PC-3 (cell line): Measurements from ENCODE around the gene TRPM5. TPM values are rescaled to one million over a fixed set of nuclear protein-coding genes. Genes with fewer than 3 reads are reported as not detected.

Source experiments
- ATAC-seq: fragments of 200-7000 bp; cut with Tn5 transposase; 2 replicates; pipeline ENCODE4 v1.9.1; 2020; ENCODE audit warnings: mild to moderate bottlenecking, moderate library complexity
- BruUV-seq: library from RNA; stranded (reverse); fragments of 400-500 nt; replicated peaks from 2 replicates; lab custom pipeline; 2021; lab: Mats Ljungman, UMichigan
- CTCF ChIA-PET: fragments of 300-600 bp; sonication (Branson Sonifier 250); formaldehyde crosslinking; loops from one replicate; lab custom pipeline; 2022; ENCODE audit warnings: antibody characterized with exemption; lab: Charles Lee
- POLR2A ChIA-PET: fragments of 300-600 bp; sonication (Branson Sonifier 250); formaldehyde crosslinking; loops from one replicate; lab custom pipeline; 2022; ENCODE audit warnings: antibody characterized with exemption; ENCODE audit not compliant: unreplicated experiment; lab: Charles Lee
- DNase-seq: peaks from one replicate; pipeline ENCODE4 v3.0.0-alpha.2; 2015
- H2AFZ ChIP-seq: fragments of 300-600 bp; sonication (generic); 2 replicates; pipeline ENCODE4 v1.6.0; 2016; ENCODE audit warnings: antibody characterized with exemption, low read length
- H3F3A ChIP-seq: fragments of 300-600 bp; sonication (generic); one replicate; pipeline ENCODE4 v1.6.0; 2017; ENCODE audit warnings: antibody characterized with exemption, low read length, control low read depth, mild to moderate bottlenecking; ENCODE audit not compliant: unreplicated experiment
- H3K27ac ChIP-seq: fragments of 300-600 bp; sonication (generic); 2 replicates; pipeline ENCODE4 v1.5.1; 2016; ENCODE audit warnings: mild to moderate bottlenecking, low read length
- H3K27me3 ChIP-seq: fragments of 300-600 bp; sonication (generic); 2 replicates; pipeline ENCODE4 v1.6.1; 2016; ENCODE audit warnings: low read length, mixed read lengths
- H3K36me3 ChIP-seq: fragments of 300-600 bp; sonication (generic); 2 replicates; pipeline ENCODE4 v1.6.1; 2016; ENCODE audit warnings: low read depth, mixed run types, low read length, mixed read lengths
- H3K4me1 ChIP-seq: fragments of 300-600 bp; sonication (generic); 2 replicates; pipeline ENCODE4 v1.5.1; 2016; ENCODE audit warnings: low read length; ENCODE audit not compliant: insufficient read depth
- H3K4me2 ChIP-seq: fragments of 300-600 bp; sonication (generic); 2 replicates; pipeline ENCODE4 v1.6.0; 2016; ENCODE audit warnings: low read length
- H3K4me3 ChIP-seq: fragments of 300-600 bp; sonication (generic); 2 replicates; pipeline ENCODE4 v1.5.1; 2016; ENCODE audit warnings: mild to moderate bottlenecking, low read length, mixed read lengths
- H3K79me2 ChIP-seq: fragments of 300-600 bp; sonication (generic); 2 replicates; pipeline ENCODE4 v1.6.1; 2017; ENCODE audit warnings: low read length, mixed read lengths
- H3K9ac ChIP-seq: fragments of 300-600 bp; sonication (generic); 2 replicates; pipeline ENCODE4 v1.6.0; 2016; ENCODE audit warnings: mild to moderate bottlenecking, low read length
- H3K9me2 ChIP-seq: fragments of 300-600 bp; sonication (generic); replicated peaks from 2 replicates; pipeline ENCODE4 v1.6.1; 2016; ENCODE audit warnings: mixed run types, low read length, mixed read lengths
- H3K9me3 ChIP-seq: fragments of 300-600 bp; sonication (generic); 2 replicates; pipeline ENCODE4 v1.6.1; 2016; ENCODE audit warnings: low read length, mixed read lengths
- H4K20me1 ChIP-seq: fragments of 300-600 bp; sonication (generic); 2 replicates; pipeline ENCODE4 v1.6.1; 2016; ENCODE audit warnings: low read length, mixed read lengths
- CTCF ChIP-seq: fragments of 300-600 bp; sonication (generic); conservative IDR thresholded peaks from 2 replicates; pipeline ENCODE4 v1.5.1; 2017; ENCODE audit warnings: antibody characterized with exemption, low read depth, mild to moderate bottlenecking, low read length
- EZH2 ChIP-seq: fragments of 300-600 bp; sonication (generic); IDR thresholded peaks from one replicate; pipeline ENCODE4 v1.6.1; 2017; ENCODE audit warnings: antibody characterized with exemption, mild to moderate bottlenecking, low read length; ENCODE audit not compliant: unreplicated experiment
- EZH2phosphoT487 ChIP-seq: fragments of 300-600 bp; sonication (generic); IDR thresholded peaks from 2 replicates; pipeline ENCODE4 v1.6.1; 2018; ENCODE audit warnings: mild to moderate bottlenecking, antibody characterized with exemption, low read length, borderline replicate concordance
- intact Hi-C: fragments of 100-400 bp; cut with micrococcal nuclease; formaldehyde crosslinking; loops from 2 replicates; pipeline ENCODE4 v1.9.0; 2023
- total RNA-seq: library from RNA; depleted of rRNA; stranded (reverse); fragments of >200 nt; gene quantifications from 2 replicates; pipeline ENCODE4 v1.2.3, GENCODE V29; 2014

The TRPM5 gene
- total RNA-seq, 1 experiment from 2014 or later, result not detected

- intact Hi-C loops, result loop anchor here (10.0 kb wide), 1 partner anchor 463 kb away; the partner anchor contains the start of gene CDKN1C
- DNase-seq (no peak), ATAC-seq (no peak)
- no peak overlapping the region for H2AFZ ChIP-seq
- no peaks in the 10 kb centered on the region for H4K20me1 ChIP-seq
- TF ChIP-seq EZH2phosphoT487 (no peak), CTCF (no peak), EZH2 (no peak)
- H3K9me2 ChIP-seq, result no peaks in the 10 kb centered on the region
- H3K27ac ChIP-seq, result no peak overlapping the region
- H3K9me3 ChIP-seq, result no peaks in the 10 kb centered on the region
- H3K4me3 ChIP-seq, result no peak overlapping the region
- POLR2A ChIA-PET, result interaction anchor here (0.6 kb wide), 2 partner anchors 13 to 103 kb away, joined by 3 read pairs; no protein-coding TSS in a partner anchor
- CTCF ChIA-PET, result interaction anchor here (1.0 to 2.4 kb wide), 3 partner anchors 21 to 144 kb away, joined by 3 to 44 read pairs (median 4); partner anchors contain the start of gene TSSC4
- no peak overlapping the region for H3K4me2 ChIP-seq
- H3K9ac ChIP-seq, result no peak overlapping the region
- H3K4me1 ChIP-seq, result 0 out of 2 replicates have a peak, but pooled peaks cover 3% of the 10 kb centered on the region
- no peaks in the 10 kb centered on the region for H3K27me3 ChIP-seq
- no peaks in the 10 kb centered on the region for H3F3A ChIP-seq
- BruUV-seq, result no TSS peak
- H3K79me2 ChIP-seq, result no peaks in the 10 kb centered on the region
- H3K36me3 ChIP-seq, result no peaks in the 10 kb centered on the region
Measured at GRCh38 chr11:2421226-2421994, 22.9 kb downstream of the TRPM5 start.

- CTCF ChIA-PET, result interaction anchor here (1.0 to 2.4 kb wide), 3 partner anchors 20 to 144 kb away, joined by 3 to 44 read pairs (median 4); partner anchors contain the start of gene TSSC4
- Histone ChIP-seq H3K36me3 (no peaks in the 10 kb centered on the region), H3K4me1 (0 out of 2 replicates have a peak, but pooled peaks cover 3% of the 10 kb centered on the region), H2AFZ (peak overlapping the region; percentile 62), H3K27ac (no peak overlapping the region), H4K20me1 (no peaks in the 10 kb centered on the region), H3K9me2 (no peaks in the 10 kb centered on the region), H3F3A (no peaks in the 10 kb centered on the region), H3K4me3 (no peak overlapping the region), H3K4me2 (peak overlapping the region; percentile 58), H3K9ac (no peak overlapping the region), H3K27me3 (no peaks in the 10 kb centered on the region), H3K79me2 (no peaks in the 10 kb centered on the region), H3K9me3 (no peaks in the 10 kb centered on the region)
- no TSS peak for BruUV-seq
- POLR2A ChIA-PET, result interaction anchor here (0.6 kb wide), 1 partner anchor 102 kb away, joined by 3 read pairs; no protein-coding TSS in a partner anchor
- intact Hi-C loops, result loop anchor here (1.0 to 10.0 kb wide), 2 partner anchors 20 to 464 kb away; partner anchors contain the start of genes CDKN1C and TSSC4
- peak; percentile 95 for ATAC-seq
- peak; percentile 77 for DNase-seq
- TF ChIP-seq EZH2phosphoT487 (no peak), CTCF (peak; percentile 88)
Measured at GRCh38 chr11:2420502-2421225, 23.6 kb downstream of the TRPM5 start.
